Panc1 (cell line): ENCODE data around the gene ACOD1.
"Not testable (repeated sequence)": the region's sequence is repeated elsewhere in the genome, so short reads cannot be mapped to it uniquely, and the experiment has no call there.

ENCODE experiments used
- CTCF ChIP-seq: fragments of 450-650 bp; IDR thresholded peaks from 2 replicates; pipeline ENCODE4 v1.5.1; 2017; ENCODE audit warnings: mild to moderate bottlenecking
- POLR2AphosphoS5 ChIP-seq: IDR thresholded peaks from 2 replicates; pipeline ENCODE4 v1.6.1; 2012; ENCODE audit warnings: mild to moderate bottlenecking, low read depth, low read length, moderate library complexity
- REST ChIP-seq, 2 experiments: IDR thresholded peaks; 2 replicates each; pipeline ENCODE4 v1.6.1; 2011 to 2012; ENCODE audit warnings: low read depth in 2 of 2, control low read depth in 1 of 2, low read length in 1 of 2, mild to moderate bottlenecking in 1 of 2, moderate library complexity in 1 of 2; ENCODE audit not compliant: insufficient read depth in 1 of 2
- SIN3A ChIP-seq: IDR thresholded peaks from 2 replicates; pipeline ENCODE4 v1.6.1; 2012; ENCODE audit warnings: low read depth, mild to moderate bottlenecking, low read length, moderate library complexity, borderline replicate concordance; ENCODE audit not compliant: insufficient read depth
- TCF7L2 ChIP-seq: IDR thresholded peaks from 2 replicates; pipeline ENCODE4 v1.6.1; 2011; ENCODE audit warnings: mild to moderate bottlenecking, low read depth, low read length, inconsistent platforms

GRCh38 chr13:76917755-76918481 lies 30.4 kb upstream of the ACOD1 start:
- not testable (repeated sequence) for TF ChIP-seq POLR2AphosphoS5; CTCF; TCF7L2; REST (IDR thresholded peaks at IDR 0.05; ENCODE audit: insufficient read depth in 1 of 2, low read depth in 2 of 2, low read length in 1 of 2); SIN3A
